DMS53 (cell line): ENCODE results near the gene FLVCR2.
"Not testable (repeated sequence)": the region's sequence is repeated elsewhere in the genome, so short reads cannot be mapped to it uniquely, and the experiment has no call there.

Source experiments
- DNase-seq: peaks from one replicate; lab custom pipeline; 2025; lab: John Stamatoyannopoulos, UW

FLVCR2 gene

DNA sequence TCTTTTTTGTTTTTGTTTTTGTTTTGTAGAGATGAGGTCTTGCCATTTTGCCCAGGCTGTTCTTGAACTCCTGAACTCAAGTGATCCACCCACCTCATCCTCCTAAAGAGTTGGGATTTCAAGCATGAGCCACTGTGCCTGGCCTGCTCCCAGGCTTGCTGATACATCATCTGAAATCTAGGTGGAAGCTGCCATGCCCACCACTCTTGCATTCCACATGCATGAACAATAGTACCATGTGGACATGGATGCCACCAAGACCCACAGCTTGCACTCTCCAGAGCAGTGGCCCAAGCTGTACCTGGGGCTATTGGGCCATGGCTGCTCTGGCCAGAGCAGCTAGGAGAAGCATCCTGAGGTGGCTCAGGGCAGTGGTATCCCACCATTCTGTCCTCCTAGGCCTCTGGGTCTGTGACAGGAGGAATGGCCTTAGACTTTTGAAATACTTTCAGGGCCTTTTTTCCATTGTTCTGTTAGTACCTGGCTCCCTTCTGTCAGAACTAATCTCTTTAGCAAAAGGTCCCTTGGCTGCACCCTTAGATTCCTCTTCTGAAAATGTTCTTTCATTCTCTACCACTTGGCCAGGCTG lies 13.7 kb downstream of the FLVCR2 start:
- no peak for DNase-seq

DNA sequence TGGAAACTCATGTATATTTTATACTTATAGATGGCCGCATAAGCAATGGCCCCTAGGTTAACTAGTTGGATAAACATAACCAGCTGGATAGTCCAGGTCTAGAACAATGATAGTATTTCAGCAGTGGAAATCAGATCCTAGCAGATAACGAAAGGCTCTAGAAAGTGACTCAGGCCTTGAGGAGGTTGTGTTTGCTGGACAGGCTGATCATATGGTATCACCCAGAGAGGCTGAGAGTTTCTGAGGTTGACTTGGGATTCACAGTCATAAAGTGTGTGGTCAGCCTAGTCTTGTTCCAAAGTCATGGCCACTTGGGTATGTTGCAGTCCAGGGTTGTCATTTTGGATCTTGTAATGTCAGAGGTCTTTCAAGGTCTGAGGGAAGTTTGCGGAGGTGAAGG lies 16.8 kb downstream of the FLVCR2 start:
- no peak for DNase-seq

DNA sequence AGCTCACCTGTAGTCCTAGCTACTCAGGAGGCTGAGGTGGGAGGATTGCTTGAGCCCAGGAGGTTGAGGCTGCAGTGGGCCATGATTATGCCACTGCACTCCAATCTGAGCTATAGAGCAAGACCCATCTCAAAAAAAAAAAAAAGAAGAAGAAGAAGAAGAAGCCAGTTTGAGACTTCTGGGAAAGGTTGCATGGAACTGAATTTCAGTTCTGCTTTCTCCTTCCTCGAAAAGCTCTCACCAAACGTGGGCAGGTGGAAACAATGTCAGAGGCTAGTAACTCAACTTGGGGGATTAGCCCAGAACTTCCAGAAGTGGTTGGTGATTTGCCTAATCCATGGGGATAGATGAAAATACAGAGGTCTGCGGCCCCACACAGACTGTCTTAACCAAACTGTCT lies 18.7 kb downstream of the FLVCR2 start:
- DNase-seq: no peak

DNA sequence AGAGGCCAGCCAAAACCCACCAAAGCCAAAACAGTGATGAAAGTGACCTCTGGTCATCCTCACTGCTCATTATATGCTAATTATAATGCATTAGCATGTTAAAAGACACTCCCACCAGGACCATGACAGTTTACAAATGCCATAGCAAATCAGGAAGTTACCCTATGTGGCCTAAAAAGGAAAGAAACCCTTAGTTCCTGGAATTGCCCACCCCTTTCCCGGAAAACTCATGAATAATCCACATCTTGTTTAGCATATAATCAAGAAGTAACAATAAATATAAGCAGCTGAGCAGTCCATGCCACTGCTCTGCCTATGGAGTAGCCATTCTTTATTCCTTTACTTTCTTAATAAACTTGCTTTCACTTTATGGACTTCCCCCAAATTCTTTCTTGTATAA lies 21.7 kb downstream of the FLVCR2 start:
- not testable (repeated sequence) for DNase-seq

DNA sequence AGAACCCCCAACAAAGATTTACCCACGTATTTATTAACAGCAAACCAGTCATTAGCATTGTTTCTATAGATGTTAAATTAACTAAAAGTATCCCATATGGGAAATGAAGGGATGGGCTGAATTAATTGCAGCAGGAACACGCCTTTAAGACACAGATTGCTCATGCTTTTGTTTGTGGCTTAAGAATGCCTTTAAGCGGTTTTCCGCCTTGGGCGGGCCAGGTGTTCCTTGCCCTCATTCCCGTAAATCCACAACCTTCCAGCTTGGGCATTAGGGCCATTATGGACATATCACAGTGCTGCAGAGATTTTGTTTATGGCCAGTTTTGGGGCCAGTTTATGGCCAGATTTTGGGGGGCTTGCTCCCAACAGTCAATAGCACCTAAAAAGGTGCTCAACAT lies 22.6 kb downstream of the FLVCR2 start:
- not testable (repeated sequence) for DNase-seq

DNA sequence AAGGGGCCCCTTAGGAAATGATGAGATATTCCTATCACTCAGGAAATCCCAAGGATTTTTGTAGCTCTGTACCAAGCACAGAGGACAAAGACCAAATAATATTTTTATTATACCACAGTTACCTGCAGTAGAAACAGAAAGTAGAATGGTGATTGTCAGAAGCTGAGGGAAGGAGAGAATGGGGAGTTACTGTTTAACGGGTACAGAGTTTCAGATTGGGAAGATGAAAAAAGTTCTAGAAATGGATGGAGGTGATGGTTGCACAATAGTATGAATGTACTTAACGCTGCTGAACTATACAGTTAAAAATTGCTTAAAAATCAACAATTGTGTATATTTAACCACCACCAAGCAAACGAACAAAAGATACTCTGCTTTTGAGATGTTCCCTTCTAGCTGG lies 24.1 kb downstream of the FLVCR2 start:
- DNase-seq: no peak

DNA sequence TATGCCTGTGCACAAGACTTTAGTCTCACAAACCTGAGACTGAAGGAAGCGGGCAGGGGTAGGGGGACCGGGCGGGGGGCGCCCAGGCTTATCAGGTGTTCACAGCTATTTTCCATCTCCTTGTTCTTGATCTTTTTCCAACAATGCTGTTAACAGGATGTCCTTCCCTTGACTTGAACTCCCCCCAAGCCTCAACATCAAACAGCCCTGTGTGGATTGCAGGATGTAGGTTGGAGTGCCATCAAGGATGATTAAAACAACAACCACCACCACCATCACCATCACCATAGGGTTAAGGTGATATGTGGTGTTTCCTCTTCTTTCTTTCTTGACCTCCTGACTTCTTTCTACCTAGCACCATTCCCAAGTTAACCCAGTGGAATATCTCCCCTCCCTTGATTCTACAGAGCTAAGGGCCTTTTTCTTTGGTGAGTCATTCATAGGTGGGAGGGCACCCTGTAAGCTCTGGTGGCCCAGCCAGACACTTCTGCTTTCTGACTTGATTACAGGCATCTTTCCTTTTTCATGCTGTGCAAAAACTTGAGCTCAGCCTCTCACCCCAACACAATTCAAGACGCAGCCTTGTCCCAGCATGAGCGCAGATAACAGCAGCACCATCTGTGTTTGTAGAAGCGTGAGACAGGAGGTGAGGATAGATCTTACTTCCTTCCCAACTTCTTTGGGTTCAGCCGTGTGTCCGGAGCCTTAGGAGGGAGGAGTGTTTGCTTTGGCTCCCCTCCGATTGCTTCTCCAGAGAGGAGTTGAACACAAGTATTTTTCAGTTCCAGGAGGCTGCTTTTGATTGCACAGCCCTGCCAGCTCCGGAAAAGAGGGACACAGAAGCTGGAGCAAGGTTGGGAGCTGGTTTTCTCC lies 26.8 kb downstream of the FLVCR2 start:
- DNase-seq: no peak

DNA sequence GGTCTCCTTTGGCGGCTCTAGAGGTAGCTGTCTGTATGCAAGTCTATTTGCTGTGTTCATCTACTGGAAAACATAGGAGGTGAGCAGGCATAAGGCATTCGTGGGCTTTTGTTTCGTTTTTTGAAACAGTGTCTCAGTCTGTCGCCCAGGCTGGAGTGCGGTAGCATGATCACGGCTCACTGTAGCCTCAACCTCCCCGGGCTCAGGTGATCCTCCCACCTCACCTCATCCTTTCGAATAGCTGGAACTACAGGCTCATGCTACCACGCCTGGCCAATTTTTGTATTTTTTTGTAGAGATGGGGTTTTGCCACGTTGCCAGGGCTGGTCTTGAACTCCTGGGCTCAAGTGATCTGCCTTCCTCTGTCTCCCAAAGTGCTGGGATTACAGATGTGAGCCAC lies 27.5 kb downstream of the FLVCR2 start:
- DNase-seq: no peak

DNA sequence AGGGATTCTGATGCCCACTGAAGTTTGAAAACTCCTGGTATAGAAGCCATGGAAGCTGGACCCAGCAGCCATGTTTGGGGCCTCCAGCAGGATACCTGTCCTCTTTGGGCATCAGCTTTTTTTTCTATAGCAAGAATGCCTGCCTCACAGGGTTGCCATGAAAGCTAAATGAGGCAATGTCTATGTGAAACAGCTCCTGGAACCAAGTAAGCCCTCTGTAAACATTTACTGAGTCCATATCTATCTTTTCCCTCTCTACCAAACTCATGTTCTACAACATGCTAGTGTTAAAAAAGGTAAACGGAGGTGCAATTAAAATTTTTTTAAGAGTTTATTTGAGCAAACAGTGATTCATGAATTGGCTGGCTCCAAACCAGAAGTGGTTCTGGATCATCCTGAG lies 28.6 kb downstream of the FLVCR2 start:
- peak; percentile 2 for DNase-seq

DNA sequence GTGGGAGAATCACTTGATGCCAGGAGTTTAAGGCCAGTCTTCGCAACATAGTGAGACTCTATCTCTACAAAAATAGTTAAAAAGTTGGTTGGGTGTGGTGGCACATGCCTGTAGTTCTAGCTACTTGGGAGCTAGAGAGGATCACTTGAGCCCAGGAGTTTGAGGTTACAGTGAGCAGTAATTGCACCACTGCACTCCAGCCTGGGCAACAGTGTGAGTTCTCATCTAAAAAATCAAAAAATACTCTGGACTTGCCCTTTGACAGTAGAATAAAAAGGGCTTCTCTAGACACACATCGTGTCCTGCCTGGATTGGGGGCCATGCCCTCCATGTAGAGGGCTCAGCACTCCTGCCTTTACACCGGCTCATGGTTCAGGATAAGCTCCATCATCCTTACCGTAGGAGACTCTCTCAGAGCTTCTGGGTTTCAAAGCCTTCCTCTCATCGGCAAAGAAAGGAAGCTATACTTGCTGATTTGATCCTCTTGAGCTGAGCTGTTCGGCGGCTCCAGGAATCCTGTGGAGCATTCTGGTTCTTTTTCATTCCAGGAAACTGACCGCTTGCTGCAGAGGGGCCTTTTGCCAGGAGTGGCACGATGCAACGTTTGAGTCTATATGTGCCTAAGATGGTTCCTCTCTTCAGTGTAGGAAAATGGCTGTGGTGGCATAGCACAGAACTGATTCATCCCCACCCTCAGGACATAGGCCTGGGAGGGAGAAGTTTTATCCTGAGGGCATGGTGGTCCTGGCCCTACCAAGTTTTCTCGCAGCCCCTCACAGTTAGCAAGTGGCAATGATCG lies 29.6 kb downstream of the FLVCR2 start:
- DNase-seq: no peak

DNA sequence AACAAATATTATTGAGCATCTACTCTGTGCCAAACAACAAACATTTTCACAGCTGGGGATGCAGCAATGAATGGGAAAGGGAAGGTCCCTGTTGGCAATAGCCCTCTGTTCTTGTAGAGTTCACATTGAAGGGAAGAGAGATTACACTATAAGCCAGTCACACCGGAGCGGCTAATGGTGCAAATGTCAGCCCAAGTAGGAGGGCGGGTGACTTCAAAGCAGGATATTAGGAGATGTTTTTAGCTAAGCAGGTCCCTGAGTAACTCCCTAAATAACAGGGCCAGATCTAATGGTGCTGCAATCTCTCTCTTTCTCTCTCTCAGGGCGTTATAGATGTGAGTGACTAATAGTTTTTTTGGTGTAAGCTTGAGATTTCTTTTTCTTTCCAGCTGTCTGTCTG lies 30.7 kb downstream of the FLVCR2 start:
- no peak for DNase-seq

DNA sequence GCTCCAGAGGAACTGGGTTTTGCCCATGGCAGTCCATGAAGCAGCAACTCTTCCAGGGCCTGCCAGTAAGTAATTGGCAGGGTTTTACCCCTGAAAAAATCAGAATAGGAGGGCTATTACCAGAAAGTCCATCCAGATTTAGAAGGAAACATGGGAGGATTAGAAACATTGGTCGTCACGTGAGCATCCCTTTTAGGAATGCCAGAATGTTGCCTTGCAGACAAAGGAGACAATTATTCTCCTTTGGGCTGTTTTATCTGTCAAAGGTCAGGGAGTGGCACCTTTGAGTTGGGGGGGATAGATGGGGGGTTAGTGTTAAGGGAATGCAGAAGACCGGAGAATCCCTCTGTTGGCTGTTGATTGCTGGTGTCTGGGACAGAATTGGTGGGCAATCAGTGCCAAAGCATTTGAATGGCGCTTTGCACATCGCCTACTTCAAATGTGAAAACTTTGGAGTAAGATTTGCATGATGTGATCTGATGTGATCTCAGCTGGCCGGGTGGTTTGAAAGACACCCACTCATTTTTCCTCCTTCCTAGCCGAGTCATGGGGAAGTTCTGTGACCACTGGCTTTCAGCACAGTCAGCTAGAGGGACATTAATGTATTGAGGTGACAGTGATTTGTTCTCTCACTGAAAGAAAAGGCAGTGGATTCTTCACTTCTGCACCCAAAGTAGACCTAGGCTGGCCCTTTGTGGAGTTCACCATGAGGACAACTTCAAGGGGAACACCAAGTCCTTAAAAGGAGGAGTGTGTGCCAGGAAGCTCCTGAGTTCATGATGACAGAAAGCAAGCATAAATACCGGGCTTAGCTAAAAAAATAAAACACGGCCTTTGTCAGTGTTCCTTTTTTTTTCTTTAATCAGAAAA lies 31.4 kb downstream of the FLVCR2 start:
- no peak for DNase-seq

DNA sequence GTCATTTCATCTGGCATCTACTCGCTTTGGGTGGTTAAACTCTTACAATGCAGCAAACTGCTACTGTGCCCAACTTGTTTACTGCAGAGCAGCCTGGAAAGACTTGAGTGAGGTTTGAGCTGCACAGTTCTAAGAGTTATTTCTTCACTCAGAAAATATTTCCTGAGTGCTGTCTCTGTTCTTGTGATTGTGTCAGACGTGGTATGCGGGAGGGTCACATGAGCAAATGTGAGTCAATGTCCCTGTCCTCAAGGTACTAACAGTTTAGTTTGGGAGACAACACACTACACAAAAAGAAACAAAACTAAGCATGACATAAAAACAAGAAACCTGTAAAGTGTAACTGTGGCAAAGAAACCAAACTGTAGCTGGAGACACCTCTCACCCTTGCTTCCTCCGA lies 32.4 kb downstream of the FLVCR2 start:
- no peak for DNase-seq

DNA sequence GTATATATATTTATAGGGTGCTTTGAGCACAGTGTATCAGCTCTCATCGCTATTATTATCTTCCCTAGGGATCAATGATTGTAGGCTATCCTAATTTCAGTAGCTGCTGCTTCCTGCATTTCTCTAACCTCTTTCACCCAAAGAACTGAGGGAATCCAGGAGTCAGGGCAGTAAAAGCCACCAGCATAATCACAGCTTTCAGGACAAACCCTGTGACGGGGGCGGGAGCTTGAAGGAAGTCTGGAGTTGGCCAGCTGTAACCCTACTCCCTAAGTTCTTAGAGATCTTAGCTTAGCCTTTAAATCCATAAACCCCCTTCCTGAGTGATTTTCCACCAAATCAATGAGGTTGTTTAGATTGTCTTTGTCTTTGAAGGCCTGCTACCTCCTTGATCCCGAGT lies 33.7 kb downstream of the FLVCR2 start:
- no peak for DNase-seq

DNA sequence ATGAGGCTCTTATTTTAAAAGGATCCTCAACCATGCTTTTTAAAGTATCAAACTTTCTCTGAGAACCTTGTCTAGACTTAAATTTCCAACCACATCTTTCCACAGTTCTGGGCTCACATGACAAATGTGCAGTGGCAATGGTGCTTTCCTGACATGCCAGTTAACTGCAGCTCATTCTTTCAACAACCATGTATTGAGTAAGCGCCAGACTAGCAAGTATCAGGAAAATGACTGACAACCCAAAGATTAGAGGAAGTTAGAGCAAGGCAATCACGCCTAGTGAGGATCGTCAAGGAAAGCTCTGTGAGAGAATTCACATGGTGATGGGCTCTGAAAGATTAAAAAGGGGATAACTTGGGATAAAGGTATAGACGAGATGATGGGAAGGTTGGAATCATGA lies 35.8 kb downstream of the FLVCR2 start:
- DNase-seq: no peak

DNA sequence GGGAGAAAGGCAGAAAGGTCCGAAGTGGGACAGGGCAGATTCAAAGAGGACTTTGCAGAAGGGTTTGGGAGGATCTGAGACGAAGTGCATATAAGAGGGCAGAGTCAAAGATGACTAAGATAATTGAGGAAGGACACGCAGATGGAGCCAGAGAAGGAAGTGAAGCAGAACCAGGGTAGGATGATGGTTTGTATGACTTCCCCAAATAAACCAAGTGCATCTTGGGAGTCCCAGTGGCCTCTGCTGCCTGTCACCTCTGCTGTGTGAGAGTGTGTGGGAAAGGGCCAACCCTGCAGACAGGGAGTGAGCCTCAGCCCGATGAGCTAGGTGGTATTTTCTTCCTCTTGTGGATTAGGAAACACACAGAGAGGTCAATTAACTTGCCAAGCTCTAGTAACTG lies 36.8 kb downstream of the FLVCR2 start:
- no peak for DNase-seq

DNA sequence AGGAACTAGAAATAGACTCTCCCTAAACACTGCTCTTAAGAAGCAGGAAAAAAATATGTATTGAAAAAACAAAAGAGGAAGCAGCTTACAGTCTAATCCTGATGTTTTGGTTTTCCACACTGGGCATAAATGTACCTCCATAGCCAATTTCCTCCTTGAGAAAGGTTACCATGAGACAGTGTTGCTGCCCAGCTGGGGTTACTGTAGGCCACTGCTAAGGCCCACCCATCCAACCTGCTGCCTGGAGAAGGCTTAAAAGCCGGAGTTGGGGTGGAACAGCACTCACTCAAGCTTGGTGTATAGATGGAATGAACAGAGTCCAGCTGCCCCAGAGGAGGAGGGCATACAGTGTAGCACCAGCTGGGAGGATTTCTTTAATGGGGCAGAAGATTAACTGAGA lies 41.1 kb downstream of the FLVCR2 start:
- DNase-seq: no peak

DNA sequence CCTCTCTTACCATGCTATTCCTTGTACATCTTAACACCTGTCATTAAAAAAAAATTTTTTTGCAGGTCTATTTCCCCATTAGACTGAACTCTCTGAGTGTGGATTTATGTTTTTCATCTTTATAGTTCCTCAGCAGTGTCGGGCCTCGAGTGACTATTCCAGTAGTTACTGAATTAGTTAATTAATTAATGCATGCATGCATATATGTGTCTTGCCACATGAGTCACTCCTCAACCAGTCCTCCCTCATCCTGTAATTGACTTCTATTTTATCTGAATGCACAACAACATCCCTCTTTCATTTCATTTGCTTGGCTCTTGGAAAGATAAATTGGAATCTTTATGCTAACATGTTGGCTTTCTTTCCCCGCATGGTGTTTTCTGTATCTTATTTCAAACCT lies 46.6 kb downstream of the FLVCR2 start:
- no peak for DNase-seq

DNA sequence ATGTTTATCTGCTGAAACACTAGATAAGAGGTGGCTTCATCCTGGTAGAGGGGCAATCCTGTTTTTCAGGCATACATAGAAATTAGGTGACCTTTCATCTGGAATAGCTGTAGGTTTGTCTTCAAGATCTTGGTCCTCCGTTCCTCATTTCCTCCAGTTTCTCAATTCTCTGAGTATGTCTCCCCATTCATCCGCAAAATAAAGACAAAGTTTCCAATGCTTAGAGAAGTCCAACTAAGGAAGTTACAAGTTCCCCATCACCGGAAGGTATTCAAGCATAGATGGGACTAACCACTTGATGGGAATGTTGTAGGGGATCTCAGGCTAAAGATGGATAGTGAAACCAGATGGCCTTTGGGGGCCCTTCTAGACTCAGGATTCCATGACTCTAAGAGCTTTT lies 48.0 kb downstream of the FLVCR2 start:
- no peak for DNase-seq

DNA sequence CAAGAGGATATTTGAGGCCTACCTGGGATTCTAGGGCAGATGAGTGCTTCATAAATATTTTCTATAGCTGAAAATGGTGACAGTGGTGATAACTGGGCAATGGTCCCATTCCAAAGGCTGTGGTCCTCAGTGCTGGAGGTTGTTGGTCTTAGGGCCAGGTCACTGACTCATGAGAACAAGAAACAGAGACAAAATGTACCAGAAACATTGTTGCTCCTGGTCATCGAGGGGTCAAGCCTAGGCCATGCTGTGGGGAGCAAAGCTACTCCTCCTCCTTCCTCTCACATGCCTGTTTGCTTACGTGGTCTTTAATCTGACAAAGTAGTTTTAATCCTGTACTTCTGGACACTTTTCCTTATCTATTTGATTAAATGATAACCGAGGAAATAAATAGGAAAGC lies 48.4 kb downstream of the FLVCR2 start:
- DNase-seq: no peak

DNA sequence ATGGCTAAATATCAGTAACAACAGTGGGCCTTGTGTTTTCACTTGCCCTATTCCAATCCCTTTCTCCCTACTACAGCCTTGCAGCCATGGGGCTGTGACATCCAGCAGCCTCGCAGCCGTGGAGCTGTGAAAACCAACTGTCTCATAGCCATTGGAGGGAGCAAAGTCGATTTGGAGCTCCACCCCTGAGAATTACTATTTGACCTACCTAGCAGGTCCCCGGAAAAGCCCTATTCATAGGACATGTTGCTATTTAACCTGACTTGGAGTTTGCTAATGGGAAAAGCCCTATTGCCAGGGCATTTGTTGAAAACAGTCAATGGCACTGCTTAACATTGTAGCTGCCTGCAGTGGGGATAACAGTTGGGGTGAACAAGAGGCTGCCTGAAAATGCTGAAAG lies 49.0 kb downstream of the FLVCR2 start:
- DNase-seq: no peak

DNA sequence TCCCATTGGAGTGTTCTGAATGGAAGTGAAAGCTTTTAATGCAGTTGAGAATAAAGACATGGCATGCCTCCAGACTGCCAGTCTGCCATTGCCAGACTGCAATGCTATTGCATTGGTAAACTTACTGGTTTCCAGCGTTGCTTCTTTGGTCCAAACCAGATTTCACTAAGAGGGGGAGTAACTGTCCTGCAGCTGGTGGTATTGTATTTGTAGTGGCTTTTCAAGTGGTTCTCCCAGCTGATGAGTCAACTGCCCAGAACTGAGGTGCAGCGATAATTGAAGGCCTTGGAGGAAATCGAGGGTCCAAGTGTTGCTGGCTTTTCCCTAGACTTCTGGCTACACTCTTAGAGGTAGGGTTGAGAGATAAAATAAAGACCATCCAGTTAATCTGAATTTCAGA lies 50.4 kb downstream of the FLVCR2 start:
- peak; percentile 87 for DNase-seq
